Naive thymus-derived CD8-positive, alpha-beta T cell (primary cell): Measurements from ENCODE around the gene MISFA. TPM values are rescaled to one million over a fixed set of nuclear protein-coding genes. Genes with fewer than 3 reads are reported as not detected.
"Not testable (repeated sequence)": the region's sequence is repeated elsewhere in the genome, so short reads cannot be mapped to it uniquely, and the experiment has no call there.

ENCODE experiments used
- ATAC-seq, 2 donors: fragments of 150-1000 bp; cut with Tn5 transposase in 1 of 2; sonication (Bioruptor Pico), chemical (Tn5 transposase) in 1 of 2; 1 replicate in 1 of 2; 2 replicates in 1 of 2; pipeline ENCODE4 v1.10.0; 2021; ENCODE audit warnings: mild to moderate bottlenecking in 2 of 2, moderate library complexity in 2 of 2
- POLR2A ChIA-PET: fragments of 350-600 bp; sonication (Branson Sonifier 250); formaldehyde crosslinking; loops from one replicate; lab custom pipeline; 2021; ENCODE audit warnings: antibody characterized with exemption; lab: Charles Lee
- DNase-seq, 10 donors: peaks; one replicate each; pipeline versions ENCODE4 v3.0.0 to v3.0.0-alpha.2; 2020 to 2022
- H3K27ac Mint-ChIP-seq, 10 donors: one replicate each; pipeline ENCODE4 v1.8.0; 2020 to 2022; ENCODE audit warnings: mild to moderate bottlenecking in 10 of 10, mixed read lengths in 10 of 10, moderate library complexity in 4 of 10, inconsistent platforms in 1 of 10
- H3K27me3 Mint-ChIP-seq, 5 donors: one replicate each; pipeline ENCODE4 v1.8.0; 2021 to 2022; ENCODE audit warnings: mixed read lengths in 5 of 5
- H3K36me3 Mint-ChIP-seq, 3 donors: one replicate each; pipeline ENCODE4 v1.8.0; 2020 to 2022; ENCODE audit warnings: mixed read lengths in 3 of 3, mild to moderate bottlenecking in 2 of 3, inconsistent platforms in 1 of 3
- H3K4me1 Mint-ChIP-seq, 4 donors: one replicate each; pipeline ENCODE4 v1.8.0; 2021 to 2022; ENCODE audit warnings: mixed read lengths in 4 of 4
- H3K4me3 Mint-ChIP-seq, 10 donors: one replicate each; pipeline ENCODE4 v1.8.0; 2020 to 2022; ENCODE audit warnings: mild to moderate bottlenecking in 10 of 10, mixed read lengths in 10 of 10, moderate library complexity in 6 of 10, inconsistent platforms in 1 of 10
- H3K9me3 Mint-ChIP-seq, 9 donors: one replicate each; pipeline ENCODE4 v1.8.0; 2020 to 2022; ENCODE audit warnings: mixed read lengths in 9 of 9, mild to moderate bottlenecking in 3 of 9, inconsistent platforms in 1 of 9, moderate library complexity in 1 of 9
- polyA plus RNA-seq, 3 donors: library from polyadenylated mRNA; unstranded; fragments of 300-500 nt; fragmentation: Illumina TruSeq; gene quantifications; one replicate each; pipeline ENCODE4 v1.2.3, GENCODE V29; 2021
- total RNA-seq, 8 experiments: library from RNA in 2 of 8; stranded (reverse) in 2 of 8; gene quantifications; one replicate each; pipeline ENCODE4 v1.2.3 and lab custom pipeline; 2021 to 2026

The MISFA gene
- total and polyA plus RNA-seq, 5 experiments from 2014 or later, result 0.47 to 0.96 TPM; not detected in 3

DNA sequence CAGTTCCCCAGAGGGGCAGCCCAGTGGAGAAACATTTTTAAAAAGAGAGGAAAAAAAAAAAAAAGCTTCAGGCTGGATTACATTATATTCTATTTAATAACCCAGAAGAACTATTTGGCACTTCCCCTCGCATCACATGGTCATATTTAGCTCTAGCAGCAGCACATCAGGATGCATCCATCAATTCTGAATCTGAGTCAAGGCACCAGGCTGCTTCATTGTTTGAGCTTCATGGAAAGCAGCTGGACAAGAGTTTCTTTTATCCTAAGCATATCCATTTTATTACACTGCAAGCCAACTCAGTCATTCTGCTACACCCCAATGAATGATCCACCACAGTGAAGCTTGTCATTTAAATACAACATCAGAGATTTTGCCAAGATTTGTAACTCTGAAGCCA is 24.6 kb downstream of the MISFA start:
- DNase-seq (no peak), ATAC-seq (no peak)
- peaks cover 4 to 29% (median 11%) of the 10 kb centered on the region in 3 donors for H3K36me3 Mint-ChIP-seq
- no peak overlapping the region for H3K4me3 Mint-ChIP-seq
- POLR2A ChIA-PET, result interaction anchor here (0.7 kb wide), 1 partner anchor 1328 kb away, joined by 3 read pairs; no protein-coding TSS in a partner anchor
- H3K27me3 Mint-ChIP-seq, result no peaks in the 10 kb centered on the region
- H3K4me1 Mint-ChIP-seq, result peaks cover 10 to 63% (median 47%) of the 10 kb centered on the region in 4 donors
- peaks cover 0 to 4% (median 0%) of the 10 kb centered on the region in 9 donors for H3K9me3 Mint-ChIP-seq
- H3K27ac Mint-ChIP-seq, result peak overlapping the region in 1 of 10 donors; percentile 6

DNA sequence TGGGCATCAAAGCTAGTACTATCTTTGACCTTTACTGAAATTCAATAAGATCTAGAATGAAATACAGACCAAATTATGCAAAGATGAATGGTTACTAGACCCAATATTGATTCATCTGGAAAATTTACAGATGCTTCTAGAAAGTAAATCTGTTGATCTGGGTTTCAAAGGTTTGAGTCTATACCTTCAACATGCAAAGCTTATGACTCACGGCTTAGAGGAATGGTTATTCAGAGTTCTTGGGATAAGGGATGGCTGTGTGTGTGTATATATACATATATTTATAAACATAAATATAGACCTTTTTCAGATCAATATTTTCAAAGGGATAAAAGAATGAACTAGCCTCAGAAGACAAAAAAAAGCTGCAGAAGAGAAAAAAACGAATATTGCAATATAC is 33.3 kb downstream of the MISFA start:
- ATAC-seq (no peak), DNase-seq (no peak)
- Mint-ChIP-seq H3K27me3 (peaks cover 0 to 1% (median 0%) of the 10 kb centered on the region in 5 donors), H3K27ac (peak overlapping the region in 6 of 10 donors; percentile 97 to 100 (median 99)), H3K4me3 (peak overlapping the region; percentile 87 to 96 (median 94)), H3K4me1 (peaks cover 10 to 55% (median 51%) of the 10 kb centered on the region in 4 donors), H3K36me3 (peaks cover 0 to 8% (median 0%) of the 10 kb centered on the region in 3 donors), H3K9me3 (no peaks in the 10 kb centered on the region)
- POLR2A ChIA-PET, result interaction anchor here (1.2 to 3.7 kb wide), 9 partner anchors 14 to 311 kb away, joined by 3 to 35 read pairs (median 13); partner anchors contain the start of genes GTF2H1, HPS5, LDHA and TSG101

GRCh38 chr11:18633256-18634139 is 33.9 kb downstream of the MISFA start:
- POLR2A ChIA-PET, result interaction anchor here (0.6 to 3.7 kb wide), 15 partner anchors 9 to 312 kb away, joined by 3 to 35 read pairs (median 7); partner anchors contain the start of genes GTF2H1, HPS5, LDHA and TMEM86A
- Mint-ChIP-seq H3K4me1 (peaks cover 10 to 49% (median 45%) of the 10 kb centered on the region in 4 donors), H3K4me3 (peak overlapping the region; percentile 87 to 96 (median 94)), H3K27me3 (peaks cover 0 to 1% (median 0%) of the 10 kb centered on the region in 5 donors), H3K9me3 (no peaks in the 10 kb centered on the region), H3K27ac (peak overlapping the region; percentile 95 to 100 (median 99)), H3K36me3 (peaks cover 0 to 4% (median 0%) of the 10 kb centered on the region in 3 donors)
- peak in 1 of 2 donors; percentile 6 for ATAC-seq
- peak in 3 of 10 donors; percentile 2 to 13 (median 5) for DNase-seq

- peaks cover 0 to 1% (median 0%) of the 10 kb centered on the region in 5 donors for H3K27me3 Mint-ChIP-seq
- peak within 1 kb of the TSS; percentile 87 to 96 (median 94) for H3K4me3 Mint-ChIP-seq
- DNase-seq (peak; percentile 92 to 99 (median 98)), ATAC-seq (peak; percentile 89)
- peaks cover 10 to 42% (median 38%) of the 10 kb centered on the region in 4 donors for H3K4me1 Mint-ChIP-seq
- no peaks in the 10 kb centered on the region for H3K9me3 Mint-ChIP-seq
- peak within 1 kb of the TSS; percentile 95 to 100 (median 99) for H3K27ac Mint-ChIP-seq
- POLR2A ChIA-PET, result interaction anchor here (0.6 to 3.7 kb wide), 19 partner anchors 15 to 313 kb away, joined by 3 to 35 read pairs (median 5); partner anchors contain the start of genes GTF2H1, HPS5, LDHA and TMEM86A
- H3K36me3 Mint-ChIP-seq, result no peaks in the 10 kb centered on the region
Observed at GRCh38 chr11:18634140-18635032, 34.8 kb downstream of the MISFA start, which contains the start of gene SPTY2D1. Gene SPTY2D1 (minus strand): TSS chr11:18634342. CDS start chr11:18634257, 85 bp downstream.

DNA sequence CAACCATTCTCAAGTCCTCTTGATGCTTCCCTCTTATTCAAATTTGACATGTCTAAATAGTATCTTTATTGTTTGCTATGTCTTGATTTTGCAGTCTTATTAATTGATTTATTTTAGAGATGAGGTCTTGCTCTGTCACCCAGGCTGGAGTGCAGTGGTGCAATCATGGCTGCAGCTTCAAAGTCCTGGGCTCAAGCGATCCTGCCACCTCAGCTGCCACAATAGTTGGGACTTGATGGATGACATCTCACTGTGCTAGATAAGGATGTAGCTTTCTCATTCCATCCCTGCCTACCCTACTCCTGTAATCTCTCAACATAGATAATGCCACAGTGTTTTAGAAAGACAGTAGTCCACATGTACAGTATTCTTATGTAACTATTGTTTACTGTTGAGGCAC is 42.1 kb downstream of the MISFA start:
- POLR2A ChIA-PET, result interaction anchor here (1.1 kb wide), 1 partner anchor 8 kb away, joined by 6 read pairs; no protein-coding TSS in a partner anchor

DNA sequence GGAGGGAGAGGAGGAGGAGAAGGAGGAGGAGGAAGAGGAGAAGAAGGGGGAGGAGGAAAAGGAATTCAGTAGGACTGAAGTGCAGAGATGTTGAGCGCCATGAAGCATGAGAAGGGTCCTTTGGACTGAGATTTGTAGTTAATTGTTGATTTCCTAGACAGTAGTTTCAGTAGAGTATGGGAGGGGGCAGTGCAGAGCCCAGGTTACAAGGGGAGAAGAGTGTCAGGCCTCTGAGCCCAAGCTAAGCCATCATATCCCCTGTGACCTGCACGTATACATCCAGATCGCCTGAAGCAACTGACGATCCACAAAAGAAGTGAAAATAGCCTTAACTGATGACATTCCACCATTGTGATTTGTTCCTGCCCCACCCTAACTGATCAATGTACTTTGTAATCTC is 43.4 kb downstream of the MISFA start:
- H3K4me1 Mint-ChIP-seq, DNase-seq, H3K27me3 Mint-ChIP-seq, H3K9me3 Mint-ChIP-seq, POLR2A ChIA-PET, H3K4me3 Mint-ChIP-seq, H3K36me3 Mint-ChIP-seq: not testable (repeated sequence)
- H3K27ac Mint-ChIP-seq, result peak overlapping the region in 2 of 10 donors; percentile 17 to 40
- ATAC-seq, result peak in 1 of 2 donors; percentile 45

More for the DNA sequence above, 42.1 kb downstream of the MISFA start:
- no peaks in the 10 kb centered on the region for H3K4me1 Mint-ChIP-seq
- H3K27ac Mint-ChIP-seq, result no peak overlapping the region
- H3K36me3 Mint-ChIP-seq, result no peaks in the 10 kb centered on the region
- no peak overlapping the region for H3K4me3 Mint-ChIP-seq
- ATAC-seq, result no peak
- H3K9me3 Mint-ChIP-seq, result no peaks in the 10 kb centered on the region
- no peak for DNase-seq
- H3K27me3 Mint-ChIP-seq, result peaks cover 0 to 3% (median 0%) of the 10 kb centered on the region in 5 donors

DNA sequence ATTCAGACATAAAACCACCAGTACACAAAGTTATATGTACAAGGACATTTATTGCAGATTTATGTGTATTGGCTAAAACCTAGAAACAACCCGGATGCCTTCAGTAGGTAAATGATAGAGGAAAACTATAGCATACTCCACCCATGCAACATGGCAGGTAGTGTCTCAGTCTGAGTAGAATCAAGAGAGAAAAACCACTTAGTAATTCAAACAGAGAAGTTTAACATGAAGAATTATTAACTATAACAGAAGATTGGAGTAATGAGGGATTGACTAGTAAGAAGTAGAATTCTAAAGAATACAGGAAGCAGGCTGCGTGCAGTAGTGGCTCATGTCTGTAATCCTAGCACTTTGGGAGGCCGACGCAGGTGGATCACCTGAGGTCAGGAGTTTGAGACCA is 50.8 kb downstream of the MISFA start:
- no peak overlapping the region for H3K4me3 Mint-ChIP-seq
- H3K9me3 Mint-ChIP-seq, result no peaks in the 10 kb centered on the region
- no peaks in the 10 kb centered on the region for H3K27me3 Mint-ChIP-seq
- no peak for ATAC-seq
- no peaks in the 10 kb centered on the region for H3K36me3 Mint-ChIP-seq
- DNase-seq, result no peak
- H3K4me1 Mint-ChIP-seq, result peaks cover 0 to 1% (median 0%) of the 10 kb centered on the region in 4 donors
- POLR2A ChIA-PET, result no interaction called here
- peak overlapping the region in 1 of 10 donors; percentile 15 for H3K27ac Mint-ChIP-seq

- POLR2A ChIA-PET, result no interaction called here
- H3K36me3 Mint-ChIP-seq, result no peaks in the 10 kb centered on the region
- peak overlapping the region in 4 of 10 donors; percentile 57 to 84 (median 65) for H3K27ac Mint-ChIP-seq
- no peaks in the 10 kb centered on the region for H3K27me3 Mint-ChIP-seq
- peaks cover 0 to 1% (median 0%) of the 10 kb centered on the region in 4 donors for H3K4me1 Mint-ChIP-seq
- ATAC-seq (no peak), DNase-seq (peak in 3 of 10 donors; percentile 14 to 32 (median 17))
- no peaks in the 10 kb centered on the region for H3K9me3 Mint-ChIP-seq
- no peak overlapping the region for H3K4me3 Mint-ChIP-seq
Observed at GRCh38 chr11:18650859-18651557, 51.4 kb downstream of the MISFA start.

Other genes with a start within 250 kb of the MISFA start
- 100 to 1,000 TPM in 1 of 2 experiments, 10 to 100 TPM in 1; 96.1 to 102 TPM for gene LDHA, start 205.2 kb upstream of the MISFA start, total RNA-seq
- 100 to 1,000 TPM; 333 to 345 (median 345) TPM for gene LDHA, start 205.2 kb upstream of the MISFA start, polyA plus RNA-seq
- gene LDHC, start 187.5 kb upstream of the MISFA start, total RNA-seq, result not detected
- gene LDHC, start 187.5 kb upstream of the MISFA start, polyA plus RNA-seq, result 1 to 10 TPM in 1 of 3 donors, not detected in 2; 4.0 TPM
- gene LDHAL6A, start 143.9 kb upstream of the MISFA start, total RNA-seq, result under 1 TPM in 1 of 2 experiments, not detected in 1; 0.14 TPM
- under 1 TPM in 1 of 3 donors, not detected in 2; 0.09 TPM for gene LDHAL6A, start 143.9 kb upstream of the MISFA start, polyA plus RNA-seq
- gene TSG101, start 72.8 kb upstream of the MISFA start, total RNA-seq, result 10 to 100 TPM; 42.5 to 45.7 TPM
- gene TSG101, start 72.8 kb upstream of the MISFA start, polyA plus RNA-seq, result 10 to 100 TPM; 31.8 to 58.7 (median 35.8) TPM
- 10 to 100 TPM in 1 of 2 experiments, 1 to 10 TPM in 1; 6.0 to 10.5 TPM for gene UEVLD, start 11.1 kb upstream of the MISFA start, total RNA-seq
- 1 to 10 TPM; 5.5 to 8.9 (median 6.1) TPM for gene UEVLD, start 11.1 kb upstream of the MISFA start, polyA plus RNA-seq
- 10 to 100 TPM; 17.0 to 20.1 TPM for gene SPTY2D1, start 34.6 kb downstream of the MISFA start, total RNA-seq
- 10 to 100 TPM in 1 of 3 donors, 1 to 10 TPM in 2; 4.7 to 11.0 (median 7.3) TPM for gene SPTY2D1, start 34.6 kb downstream of the MISFA start, polyA plus RNA-seq
- gene TMEM86A, start 99.0 kb downstream of the MISFA start, total RNA-seq, result 1 to 10 TPM; 4.6 to 6.7 TPM
- gene TMEM86A, start 99.0 kb downstream of the MISFA start, polyA plus RNA-seq, result 1 to 10 TPM in 2 of 3 donors, under 1 TPM in 1; 0.43 to 1.9 (median 1.2) TPM
- 1 to 10 TPM; 4.1 to 5.4 TPM for gene IGSF22, start 126.4 kb downstream of the MISFA start, total RNA-seq
- gene IGSF22, start 126.4 kb downstream of the MISFA start, polyA plus RNA-seq, result 1 to 10 TPM; 2.3 to 5.3 (median 4.6) TPM
- not detected for gene PTPN5, start 192.0 kb downstream of the MISFA start, total RNA-seq
- not detected for gene PTPN5, start 192.0 kb downstream of the MISFA start, polyA plus RNA-seq